Left ventricle myocardium inferior (tissue), 1 donor: ENCODE results near the gene LRMDA. TPM values are rescaled to one million over a fixed set of nuclear protein-coding genes. Genes with fewer than 3 reads are reported as not detected.
A peak's percentile ranks its signal among the peaks of the same experiment; 100 is the strongest.

Source experiments
- DNase-seq: peaks from one replicate; pipeline ENCODE4 v3.0.0-alpha.2; 2020
- H3K27ac ChIP-seq: fragments of 200-600 bp; replicated peaks from 2 replicates; pipeline ENCODE4 v1.8.0; 2021
- H3K27me3 ChIP-seq: fragments of 200-600 bp; 2 replicates; pipeline ENCODE4 v1.8.0; 2021; ENCODE audit warnings: low read depth
- H3K36me3 ChIP-seq: fragments of 200-600 bp; 2 replicates; pipeline ENCODE4 v1.8.0; 2021
- H3K4me1 ChIP-seq: fragments of 200-600 bp; 2 replicates; pipeline ENCODE4 v1.8.0; 2021
- H3K4me3 ChIP-seq: fragments of 200-600 bp; 2 replicates; pipeline ENCODE4 v1.8.0; 2021; ENCODE audit warnings: mild to moderate bottlenecking, moderate library complexity
- H3K9me3 ChIP-seq: fragments of 200-600 bp; replicated peaks from 2 replicates; pipeline ENCODE4 v1.8.0; 2021
- CTCF ChIP-seq: fragments of 200-600 bp; IDR thresholded peaks from 2 replicates; pipeline ENCODE4 v1.8.0; 2021; ENCODE audit warnings: antibody characterized with exemption, mild to moderate bottlenecking, borderline replicate concordance
- intact Hi-C: fragments of 100-400 bp; cut with micrococcal nuclease; formaldehyde crosslinking; loops from one replicate; pipeline ENCODE4 v1.11.0; 2022
- total RNA-seq: library from RNA; stranded (reverse); fragmentation: NEBNext Ultra II Directional; extraction: Animal tissue kit (Norgen Biotek cat#: 25700); gene quantifications from one replicate; pipeline ENCODE4 v1.2.1, GENCODE V29; 2021
- donor health status: DM: no; HTN: yes; CAD: no; lungs with severe emphysema.

Gene LRMDA
- total RNA-seq, 1 donor from 2014 or later: 18.7 TPM

- TF ChIP-seq CTCF: no peak
- H3K27me3 ChIP-seq: no peaks in the 10 kb centered on the region
- intact Hi-C loops: no loop called here
- H3K4me3 ChIP-seq: no peak overlapping the region
- peak overlapping the region; percentile 87 for H3K27ac ChIP-seq
- H3K36me3 ChIP-seq: no peaks in the 10 kb centered on the region
- H3K4me1 ChIP-seq: peaks cover 53% of the 10 kb centered on the region
- no peaks in the 10 kb centered on the region for H3K9me3 ChIP-seq
- DNase-seq: no peak
Observed at GRCh38 chr10:75427951-75428350, 3.5 kb upstream of the LRMDA start.

GRCh38 chr10:75428434-75429158 is 2.8 kb upstream of the LRMDA start:
- intact Hi-C loops: no loop called here
- TF ChIP-seq CTCF: no peak

GRCh38 chr10:75429159-75429827 is 2.1 kb upstream of the LRMDA start:
- DNase-seq: no peak
- Histone ChIP-seq H3K36me3 (no peaks in the 10 kb centered on the region), H3K4me1 (peaks cover 53% of the 10 kb centered on the region), H3K27ac (peak overlapping the region; percentile 87), H3K27me3 (no peaks in the 10 kb centered on the region), H3K4me3 (no peak overlapping the region), H3K9me3 (no peaks in the 10 kb centered on the region)
- intact Hi-C loops: no loop called here
- no peak for TF ChIP-seq CTCF

More at GRCh38 chr10:75428434-75429158, 2.8 kb upstream of the LRMDA start:
- no peaks in the 10 kb centered on the region for H3K27me3 ChIP-seq
- peaks cover 53% of the 10 kb centered on the region for H3K4me1 ChIP-seq
- no peaks in the 10 kb centered on the region for H3K36me3 ChIP-seq
- no peak overlapping the region for H3K4me3 ChIP-seq
- no peak for DNase-seq
- peak overlapping the region; percentile 87 for H3K27ac ChIP-seq
- H3K9me3 ChIP-seq: no peaks in the 10 kb centered on the region

- TF ChIP-seq CTCF: no peak
- H3K36me3 ChIP-seq: no peaks in the 10 kb centered on the region
- H3K27ac ChIP-seq: peak overlapping the region; percentile 87
- H3K27me3 ChIP-seq: no peaks in the 10 kb centered on the region
- peak overlapping the region; percentile 77 for H3K4me3 ChIP-seq
- H3K9me3 ChIP-seq: no peaks in the 10 kb centered on the region
- peaks cover 53% of the 10 kb centered on the region for H3K4me1 ChIP-seq
- intact Hi-C loops: no loop called here
- peak; percentile 67 for DNase-seq
Observed at GRCh38 chr10:75430000-75430763, 1.2 kb upstream of the LRMDA start.

- intact Hi-C loops: no loop called here
- Histone ChIP-seq H3K4me3 (peak overlapping the region; percentile 77), H3K9me3 (no peaks in the 10 kb centered on the region), H3K36me3 (no peaks in the 10 kb centered on the region), H3K27ac (no peak overlapping the region), H3K4me1 (peaks cover 49% of the 10 kb centered on the region), H3K27me3 (no peaks in the 10 kb centered on the region)
- DNase-seq: no peak
- no peak for TF ChIP-seq CTCF
Observed at GRCh38 chr10:75432176-75432575, 752 bp downstream of the LRMDA start.
